ENCODE data around the gene PAWR. TPM values are rescaled to one million over a fixed set of nuclear protein-coding genes. Genes with fewer than 3 reads are reported as not detected.

PAWR gene
- total RNA-seq, 1 experiment from 2014 or later, result 176 TPM

DNA sequence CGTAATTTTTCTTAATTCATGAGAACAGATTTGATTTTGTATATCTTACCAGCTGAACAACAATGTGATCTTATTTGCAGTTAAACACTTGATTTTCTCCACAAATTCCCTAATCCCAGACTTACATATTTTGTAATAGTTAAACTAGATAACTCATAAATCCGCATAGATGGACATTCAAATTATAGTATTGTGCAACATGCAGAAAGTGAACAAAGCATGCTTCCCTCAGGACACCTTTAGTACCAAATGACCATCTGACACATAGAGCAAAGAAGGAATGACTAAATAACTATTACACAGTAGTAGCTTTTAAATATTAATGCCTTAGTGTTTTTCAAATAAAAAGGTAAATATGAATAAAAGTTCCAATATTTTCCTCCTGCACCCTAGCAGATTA, 88.9 kb downstream of the PAWR start:
- Histone ChIP-seq H2AK5ac (ENCODE audit: insufficient read length, low read length) (no peak overlapping the region), H2BK120ac (ENCODE audit: low read depth, low read length, poor library complexity, severe bottlenecking) (no peak overlapping the region), H4K8ac (replicated peaks; ENCODE audit: insufficient read length, low read depth, low read length) (no peak overlapping the region), H2BK15ac (ENCODE audit: low read depth, low read length) (no peak overlapping the region), H3T11ph (ENCODE audit: low read length) (no peak overlapping the region), H3K14ac (ENCODE audit: insufficient read depth, low read length) (no peak overlapping the region), H4K91ac (ENCODE audit: insufficient read length, low read depth, low read length) (no peak overlapping the region), H3K9me3 (ENCODE audit: control insufficient read depth, low read depth, low read length) (no peaks in the 10 kb centered on the region), H3K18ac (ENCODE audit: insufficient read length, low read depth, low read length) (no peak overlapping the region), H3K56ac (ENCODE audit: insufficient read length, low read depth, low read length) (no peak overlapping the region), H2BK20ac (ENCODE audit: low read depth, low read length, poor library complexity, severe bottlenecking) (no peak overlapping the region), H3K4me2 (ENCODE audit: insufficient read depth, insufficient read length, low read length) (no peak overlapping the region), H3K27ac (ENCODE audit: insufficient read length, low read depth, low read length) (no peak overlapping the region), H3K4me1 (ENCODE audit: insufficient read depth, low read length) (no peaks in the 10 kb centered on the region), H3K27me3 (ENCODE audit: insufficient read depth, low read length) (no peaks in the 10 kb centered on the region), H2AFZ (ENCODE audit: low read length) (no peak overlapping the region), H4K5ac (ENCODE audit: insufficient read length, low read depth, low read length) (no peak overlapping the region), H2BK5ac (ENCODE audit: insufficient read length, low read length) (no peak overlapping the region), H4K20me1 (ENCODE audit: control insufficient read depth, insufficient read depth, insufficient read length) (no peaks in the 10 kb centered on the region), H2BK12ac (ENCODE audit: insufficient read length, low read depth, low read length) (no peak overlapping the region), H3K23me2 (ENCODE audit: insufficient read length, low read depth, low read length, poor library complexity, severe bottlenecking) (no peaks in the 10 kb centered on the region), H3K4ac (ENCODE audit: low read depth, low read length) (no peak overlapping the region), H3K9ac (ENCODE audit: extremely low read depth, insufficient read length, low read length) (no peak overlapping the region), H3K79me1 (ENCODE audit: insufficient read depth, low read depth, low read length, poor library complexity, severe bottlenecking) (peaks cover 10% of the 10 kb centered on the region), H3K23ac (ENCODE audit: insufficient read length, low read depth, low read length) (no peak overlapping the region), H3K79me2 (ENCODE audit: insufficient read depth, low read length) (peaks cover 8% of the 10 kb centered on the region; the same call in 1 of the 2 replicates)
- H3K27ac Mint-ChIP-seq, result no peak overlapping the region
- peaks cover 2 to 25% (median 20%) of the 10 kb centered on the region in 3 experiments; a peak in 6 of 7 replicates for H3K36me3 Mint-ChIP-seq (ENCODE audit: insufficient read depth in 1 of 3, low read depth in 3 of 3)
- no peak for TF ChIP-seq CTCF (conservative IDR thresholded peaks at IDR 0.05)
- DNase-seq, result no peak
- H3K27me3 Mint-ChIP-seq (ENCODE audit: low read depth), result no peaks in the 10 kb centered on the region
- WGBS (ENCODE audit: extremely low coverage, insufficient read length, low lambda C conversion rate), result no CpG with 5 or more reads among the region's 2 CpGs
- H3K4me1 Mint-ChIP-seq, result peaks cover 12 to 15% of the 10 kb centered on the region in 2 experiments
- no peaks in the 10 kb centered on the region for H3K9me3 Mint-ChIP-seq
- H3K4me3 Mint-ChIP-seq, result no peak overlapping the region
